Activated CD4-positive, alpha-beta T cell treated with anti-CD3 and anti-CD28 coated beads, Interleukin-2, amount 10 ng/mL, durations not matched to agents 7 days and 5 days (primary cell): ENCODE measurements around the gene COPZ1. TPM values are rescaled to one million over a fixed set of nuclear protein-coding genes. Genes with fewer than 3 reads are reported as not detected.
A peak's percentile ranks its signal among the peaks of the same experiment; 100 is the strongest.

Experiments used
- CTCF ChIA-PET: fragments of 350-600 bp; sonication (Branson Sonifier 250); formaldehyde crosslinking; loops from one replicate; lab custom pipeline; 2021; ENCODE audit warnings: antibody characterized with exemption; lab: Charles Lee
- POLR2A ChIA-PET: fragments of 350-600 bp; sonication (Branson Sonifier 250); formaldehyde crosslinking; loops from one replicate; lab custom pipeline; 2021; ENCODE audit warnings: antibody characterized with exemption; lab: Charles Lee
- DNase-seq: peaks from one replicate; pipeline ENCODE4 v3.0.0-alpha.2; 2020
- H3K27ac Mint-ChIP-seq: one replicate; pipeline ENCODE4 v1.8.0; 2021; ENCODE audit warnings: mild to moderate bottlenecking, moderate library complexity, mixed read lengths
- H3K27me3 Mint-ChIP-seq: one replicate; pipeline ENCODE4 v1.8.0; 2021; ENCODE audit warnings: mixed read lengths
- H3K36me3 Mint-ChIP-seq: one replicate; pipeline ENCODE4 v1.8.0; 2021; ENCODE audit warnings: low read depth, mixed read lengths
- H3K4me1 Mint-ChIP-seq: one replicate; pipeline ENCODE4 v1.8.0; 2021; ENCODE audit warnings: mixed read lengths
- H3K4me3 Mint-ChIP-seq: one replicate; pipeline ENCODE4 v1.8.0; 2021; ENCODE audit warnings: mild to moderate bottlenecking, moderate library complexity, mixed read lengths
- H3K9me3 Mint-ChIP-seq: one replicate; pipeline ENCODE4 v1.8.0; 2021; ENCODE audit warnings: mixed read lengths
- total RNA-seq, 2 experiments: library from RNA; stranded (reverse); gene quantifications; one replicate each; pipeline ENCODE4 v1.2.3, GENCODE V29; 2021

The COPZ1 gene
- total RNA-seq, 2 experiments from 2014 or later, result 113 to 124 TPM

DNA sequence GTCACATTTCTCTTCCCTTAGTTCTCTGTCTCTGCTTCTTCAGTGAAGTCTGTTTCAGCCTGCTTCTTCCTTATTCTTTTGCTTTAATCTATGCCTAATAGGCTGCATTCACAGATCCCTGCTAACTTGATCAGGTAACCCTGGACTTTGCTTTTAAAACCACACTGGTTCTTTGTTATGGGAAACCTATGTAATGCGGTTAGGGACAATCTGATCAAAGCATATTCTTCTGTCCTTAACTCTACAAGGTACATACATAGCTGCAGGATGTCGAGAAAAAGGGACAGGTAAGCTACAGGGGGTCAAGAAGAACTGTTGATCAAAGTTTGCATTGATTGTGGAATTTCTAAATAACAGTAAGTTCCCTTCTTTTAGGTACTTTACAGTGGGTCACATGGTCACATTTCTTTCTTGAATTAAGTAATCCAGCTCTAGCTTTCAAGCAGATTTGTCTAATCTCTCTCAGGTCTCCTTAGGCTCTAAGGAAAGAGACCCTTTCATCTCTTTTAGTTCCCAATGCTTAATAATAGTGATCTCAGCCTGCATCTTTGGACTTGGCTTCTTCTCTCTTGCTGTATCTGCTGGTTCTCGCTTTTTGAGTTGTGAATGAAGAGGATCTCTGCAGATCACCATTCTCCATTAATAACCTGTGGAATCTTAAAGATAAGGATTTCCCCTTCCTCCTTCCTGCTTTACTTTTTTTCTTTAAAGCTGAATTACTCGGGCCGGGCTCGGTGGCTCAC, 3.8 kb downstream of the COPZ1 start:
- H3K27ac Mint-ChIP-seq, result peak overlapping the region; percentile 78
- no peaks in the 10 kb centered on the region for H3K9me3 Mint-ChIP-seq
- H3K36me3 Mint-ChIP-seq, result peaks cover 26% of the 10 kb centered on the region
- peaks cover 72% of the 10 kb centered on the region for H3K4me1 Mint-ChIP-seq
- CTCF ChIA-PET, result interaction anchor here (0.8 to 1.5 kb wide), 5 partner anchors 8 to 70 kb away, joined by 3 to 5 read pairs (median 3); no protein-coding TSS in a partner anchor
- peak overlapping the region; percentile 36 for H3K4me3 Mint-ChIP-seq
- POLR2A ChIA-PET, result no interaction called here
- H3K27me3 Mint-ChIP-seq, result no peaks in the 10 kb centered on the region
- no peak for DNase-seq

DNA sequence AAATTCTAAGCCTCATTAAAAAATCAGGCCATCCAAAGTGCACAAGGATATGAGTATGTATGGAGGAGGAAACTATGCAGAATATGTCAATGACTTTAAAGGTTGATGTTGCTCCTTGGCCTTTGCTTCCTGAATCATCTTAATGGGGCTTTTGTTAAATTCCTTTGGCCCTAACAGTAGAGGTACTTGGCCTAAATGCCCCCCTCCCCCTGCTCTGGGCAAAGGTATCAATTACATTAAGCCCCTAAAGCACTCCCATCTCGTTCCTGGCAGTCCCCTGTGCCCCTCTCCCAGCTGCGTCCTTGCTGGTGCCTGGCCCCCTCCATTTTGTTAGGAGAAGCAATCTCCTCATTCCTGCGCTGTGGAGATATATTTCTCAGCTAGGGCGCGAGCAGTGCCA, 4.8 kb downstream of the COPZ1 start:
- CTCF ChIA-PET, result interaction anchor here (0.6 to 1.5 kb wide), 3 partner anchors 9 to 36 kb away, joined by 3 to 4 read pairs (median 3); no protein-coding TSS in a partner anchor
- peaks cover 69% of the 10 kb centered on the region for H3K4me1 Mint-ChIP-seq
- peak overlapping the region; percentile 78 for H3K27ac Mint-ChIP-seq
- no peak for DNase-seq
- no peaks in the 10 kb centered on the region for H3K9me3 Mint-ChIP-seq
- peaks cover 26% of the 10 kb centered on the region for H3K36me3 Mint-ChIP-seq
- no peak overlapping the region for H3K4me3 Mint-ChIP-seq
- H3K27me3 Mint-ChIP-seq, result no peaks in the 10 kb centered on the region
- POLR2A ChIA-PET, result interaction anchor here (0.7 kb wide), 1 partner anchor 29 kb away, joined by 3 read pairs; no protein-coding TSS in a partner anchor

GRCh38 chr12:54330442-54330841, 5.5 kb downstream of the COPZ1 start:
- Mint-ChIP-seq H3K9me3 (no peaks in the 10 kb centered on the region), H3K4me1 (peaks cover 63% of the 10 kb centered on the region), H3K27me3 (no peaks in the 10 kb centered on the region), H3K27ac (peak overlapping the region; percentile 86), H3K36me3 (peaks cover 20% of the 10 kb centered on the region), H3K4me3 (no peak overlapping the region)
- ChIA-PET POLR2A (interaction anchor here (0.7 kb wide), 1 partner anchor 29 kb away, joined by 3 read pairs; no protein-coding TSS in a partner anchor), CTCF (interaction anchor here (1.2 kb wide), 1 partner anchor 10 kb away, joined by 3 read pairs; no protein-coding TSS in a partner anchor)
- no peak for DNase-seq

- POLR2A ChIA-PET, result no interaction called here
- no peak for DNase-seq
- Mint-ChIP-seq H3K4me3 (peak overlapping the region; percentile 36), H3K36me3 (peaks cover 19% of the 10 kb centered on the region), H3K27me3 (no peaks in the 10 kb centered on the region), H3K27ac (peak overlapping the region; percentile 86), H3K9me3 (no peaks in the 10 kb centered on the region), H3K4me1 (peaks cover 61% of the 10 kb centered on the region)
- CTCF ChIA-PET, result no interaction called here
These were observed 6.5 kb downstream of the COPZ1 start for GRCh38 chr12:54331461-54331860.

DNA sequence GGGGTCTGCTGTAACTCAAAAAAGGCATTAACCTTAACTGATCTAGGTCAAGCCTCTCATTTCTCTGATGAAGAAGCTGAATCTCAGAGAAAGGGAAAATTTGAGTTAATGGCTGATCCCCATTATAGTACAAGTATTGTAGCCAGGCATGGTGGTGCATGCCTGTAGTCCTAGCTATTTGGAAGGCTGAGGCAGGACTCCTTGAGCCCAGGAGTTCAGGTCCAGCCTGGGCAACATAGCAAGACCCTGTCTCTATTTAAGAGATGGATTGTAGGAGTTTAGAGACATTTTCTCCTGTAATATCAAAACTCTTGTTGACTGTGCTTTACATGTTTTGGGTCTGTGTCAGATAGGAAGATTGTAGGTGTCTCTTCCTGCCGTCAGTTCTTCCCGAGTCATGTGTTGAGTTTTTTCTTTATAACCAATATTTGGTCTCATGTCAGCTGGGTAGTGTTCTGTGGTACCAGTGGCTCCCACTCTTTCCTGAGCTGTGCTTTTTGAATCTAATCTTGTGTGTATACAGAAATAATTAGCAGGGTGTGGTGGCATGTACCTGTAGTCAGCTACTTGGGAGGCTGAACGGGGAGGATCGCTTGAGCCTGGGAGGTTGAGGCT, 8.6 kb downstream of the COPZ1 start:
- CTCF ChIA-PET, result interaction anchor here (0.6 to 5.2 kb wide), 8 partner anchors 9 to 119 kb away, joined by 3 to 22 read pairs (median 4); partner anchors contain the start of gene COPZ1
- H3K27ac Mint-ChIP-seq, result no peak overlapping the region
- H3K4me3 Mint-ChIP-seq, result no peak overlapping the region

GRCh38 chr12:54337280-54337842, 12.4 kb downstream of the COPZ1 start:
- Mint-ChIP-seq H3K27me3 (no peaks in the 10 kb centered on the region), H3K9me3 (no peaks in the 10 kb centered on the region), H3K4me1 (peaks cover 13% of the 10 kb centered on the region), H3K4me3 (no peak overlapping the region), H3K36me3 (peaks cover 16% of the 10 kb centered on the region), H3K27ac (no peak overlapping the region)
- no peak for DNase-seq
- ChIA-PET POLR2A (interaction anchor here (0.8 kb wide), 1 partner anchor 22 kb away, joined by 3 read pairs; no protein-coding TSS in a partner anchor), CTCF (interaction anchor here (0.7 to 5.2 kb wide), 15 partner anchors 8 to 123 kb away, joined by 3 to 22 read pairs (median 4); partner anchors contain the start of gene COPZ1)

More for the DNA sequence above, 8.6 kb downstream of the COPZ1 start:
- Mint-ChIP-seq H3K4me1 (peaks cover 46% of the 10 kb centered on the region), H3K36me3 (peaks cover 18% of the 10 kb centered on the region), H3K27me3 (no peaks in the 10 kb centered on the region), H3K9me3 (no peaks in the 10 kb centered on the region)
- POLR2A ChIA-PET, result no interaction called here
- no peak for DNase-seq

GRCh38 chr12:54337854-54338650, 13.1 kb downstream of the COPZ1 start:
- H3K27me3 Mint-ChIP-seq, result no peaks in the 10 kb centered on the region
- peaks cover 20% of the 10 kb centered on the region for H3K36me3 Mint-ChIP-seq
- POLR2A ChIA-PET, result no interaction called here
- no peaks in the 10 kb centered on the region for H3K9me3 Mint-ChIP-seq
- no peak overlapping the region for H3K27ac Mint-ChIP-seq
- H3K4me1 Mint-ChIP-seq, result peaks cover 13% of the 10 kb centered on the region
- H3K4me3 Mint-ChIP-seq, result no peak overlapping the region
- CTCF ChIA-PET, result interaction anchor here (0.7 to 5.2 kb wide), 10 partner anchors 13 to 45 kb away, joined by 3 to 22 read pairs (median 4); partner anchors contain the start of gene COPZ1
- DNase-seq, result no peak

GRCh38 chr12:54338698-54339296, 13.9 kb downstream of the COPZ1 start:
- POLR2A ChIA-PET, result no interaction called here
- H3K4me3 Mint-ChIP-seq, result no peak overlapping the region
- no peak overlapping the region for H3K27ac Mint-ChIP-seq
- H3K27me3 Mint-ChIP-seq, result no peaks in the 10 kb centered on the region
- peaks cover 25% of the 10 kb centered on the region for H3K36me3 Mint-ChIP-seq
- H3K4me1 Mint-ChIP-seq, result peaks cover 6% of the 10 kb centered on the region
- no peak for DNase-seq
- no peaks in the 10 kb centered on the region for H3K9me3 Mint-ChIP-seq
- CTCF ChIA-PET, result interaction anchor here (1.5 kb wide), 2 partner anchors 30 to 40 kb away, joined by 4 read pairs; no protein-coding TSS in a partner anchor

- Mint-ChIP-seq H3K4me3 (no peak overlapping the region), H3K9me3 (no peaks in the 10 kb centered on the region), H3K27ac (no peak overlapping the region), H3K27me3 (no peaks in the 10 kb centered on the region), H3K4me1 (peaks cover 4% of the 10 kb centered on the region), H3K36me3 (peaks cover 31% of the 10 kb centered on the region)
- no peak for DNase-seq
- ChIA-PET CTCF (interaction anchor here (0.6 to 2.3 kb wide), 4 partner anchors 12 to 29 kb away, joined by 3 to 8 read pairs (median 4); partner anchors contain the start of gene COPZ1), POLR2A (no interaction called here)
These were observed 15.9 kb downstream of the COPZ1 start for GRCh38 chr12:54340846-54341245.

DNA sequence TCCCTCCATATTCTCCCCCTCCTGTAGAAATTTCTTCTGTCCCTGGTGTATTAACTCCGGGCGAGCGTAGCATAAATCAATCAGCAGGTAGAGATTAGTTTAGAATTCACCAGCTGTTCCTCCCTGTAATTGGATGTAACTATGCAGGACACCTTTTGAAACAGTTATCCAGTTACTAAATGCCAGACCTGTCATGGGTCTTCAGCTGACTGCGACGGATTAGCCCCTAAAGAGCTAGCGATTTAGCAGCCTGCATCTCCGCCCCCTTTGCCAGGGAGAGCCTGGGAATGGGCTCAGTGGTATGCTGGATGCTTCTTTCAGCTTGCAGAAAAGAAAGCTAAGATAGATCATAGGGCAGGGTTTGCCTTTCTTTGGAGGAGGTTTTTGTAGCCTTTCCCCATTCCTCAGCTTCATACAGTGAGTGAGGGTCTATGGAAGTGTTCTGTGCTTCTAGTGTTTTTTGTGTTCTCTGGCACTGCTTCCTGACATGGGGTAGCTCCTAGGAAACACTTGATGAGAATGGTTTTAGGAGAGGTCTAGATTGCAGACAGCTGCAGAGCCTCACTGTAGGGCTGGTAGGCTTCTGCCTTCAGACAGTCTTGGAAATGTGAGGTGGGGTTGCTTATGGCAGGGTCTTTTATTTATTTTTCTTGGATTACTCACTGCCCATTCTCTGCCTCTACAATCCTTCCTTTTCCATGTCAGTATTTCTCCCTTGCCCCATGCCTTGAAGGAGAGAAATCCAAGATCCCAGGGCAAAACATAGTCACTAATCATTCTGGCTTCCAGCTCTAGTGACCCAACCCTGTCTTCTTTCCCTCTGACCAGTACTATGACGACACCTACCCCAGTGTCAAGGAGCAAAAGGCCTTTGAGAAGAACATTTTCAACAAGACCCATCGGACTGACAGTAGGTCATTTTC, 16.7 kb downstream of the COPZ1 start:
- Mint-ChIP-seq H3K4me1 (no peaks in the 10 kb centered on the region), H3K4me3 (no peak overlapping the region), H3K36me3 (peaks cover 32% of the 10 kb centered on the region), H3K9me3 (no peaks in the 10 kb centered on the region), H3K27ac (no peak overlapping the region), H3K27me3 (no peaks in the 10 kb centered on the region)
- no peak for DNase-seq
- ChIA-PET CTCF (interaction anchor here (0.6 to 2.8 kb wide), 8 partner anchors 9 to 44 kb away, joined by 3 to 9 read pairs (median 4); partner anchors contain the start of gene COPZ1), POLR2A (no interaction called here)

DNA sequence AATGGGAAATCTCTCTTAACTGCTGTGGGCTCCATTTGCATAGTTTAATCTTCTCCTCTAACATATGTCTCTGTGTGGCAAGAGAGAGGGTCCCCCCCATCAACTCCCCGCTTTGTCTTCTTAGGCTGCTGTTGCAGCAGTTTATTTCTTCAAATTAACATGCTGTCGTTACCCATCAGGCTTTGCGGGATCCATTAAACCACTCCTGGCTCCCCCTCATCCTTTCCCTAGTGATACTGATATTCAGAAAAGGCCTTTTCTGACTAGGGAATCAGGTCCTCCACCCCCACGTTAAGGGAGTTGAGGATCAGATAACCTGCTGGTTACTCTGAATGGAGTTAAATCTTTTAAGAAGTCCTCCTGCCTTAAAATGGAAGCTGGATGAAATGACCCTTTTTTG, 24.1 kb downstream of the COPZ1 start:
- Mint-ChIP-seq H3K27ac (no peak overlapping the region), H3K9me3 (no peaks in the 10 kb centered on the region), H3K27me3 (no peaks in the 10 kb centered on the region), H3K4me3 (no peak overlapping the region), H3K4me1 (peaks cover 15% of the 10 kb centered on the region), H3K36me3 (peaks cover 53% of the 10 kb centered on the region)
- ChIA-PET POLR2A (no interaction called here), CTCF (interaction anchor here (1.0 to 1.5 kb wide), 2 partner anchors 95 to 101 kb away, joined by 3 read pairs; no protein-coding TSS in a partner anchor)
- no peak for DNase-seq
